Urothelium cell line (cell line): Measurements from ENCODE around the gene DNAH1.
"Not testable (repeated sequence)": the region's sequence is repeated elsewhere in the genome, so short reads cannot be mapped to it uniquely, and the experiment has no call there.

Experiments
- DNase-seq: peaks from one replicate; pipeline ENCODE4 v3.0.0; 2011; ENCODE audit warnings: low spot score, mixed read lengths
- FAIRE-seq: peaks from 2 replicates; lab custom pipeline; 2011; peaks lifted over from hg19 to GRCh38; lab: Jason Lieb, UNC

Gene DNAH1

DNA sequence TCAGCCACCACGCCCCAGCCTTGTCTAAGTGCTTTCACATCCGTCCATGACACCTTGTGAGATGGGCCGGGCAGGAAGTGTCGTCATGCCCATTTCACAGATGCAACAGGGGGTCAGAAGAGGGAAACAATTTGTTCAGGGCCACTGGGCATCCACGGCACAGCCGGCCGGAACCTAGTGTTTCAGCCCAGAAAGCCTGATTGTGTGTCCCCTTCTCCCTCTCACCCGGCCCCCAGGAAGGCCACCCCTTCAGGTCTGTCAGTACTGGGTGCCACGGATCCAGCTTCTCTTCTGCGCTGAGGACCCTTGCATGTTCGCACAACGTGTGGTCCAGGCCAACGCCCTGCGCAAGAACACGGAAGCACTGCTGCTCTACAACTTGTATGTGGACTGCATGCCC, 15.8 kb downstream of the DNAH1 start:
- DNase-seq (no peak), FAIRE-seq (no peak)

DNA sequence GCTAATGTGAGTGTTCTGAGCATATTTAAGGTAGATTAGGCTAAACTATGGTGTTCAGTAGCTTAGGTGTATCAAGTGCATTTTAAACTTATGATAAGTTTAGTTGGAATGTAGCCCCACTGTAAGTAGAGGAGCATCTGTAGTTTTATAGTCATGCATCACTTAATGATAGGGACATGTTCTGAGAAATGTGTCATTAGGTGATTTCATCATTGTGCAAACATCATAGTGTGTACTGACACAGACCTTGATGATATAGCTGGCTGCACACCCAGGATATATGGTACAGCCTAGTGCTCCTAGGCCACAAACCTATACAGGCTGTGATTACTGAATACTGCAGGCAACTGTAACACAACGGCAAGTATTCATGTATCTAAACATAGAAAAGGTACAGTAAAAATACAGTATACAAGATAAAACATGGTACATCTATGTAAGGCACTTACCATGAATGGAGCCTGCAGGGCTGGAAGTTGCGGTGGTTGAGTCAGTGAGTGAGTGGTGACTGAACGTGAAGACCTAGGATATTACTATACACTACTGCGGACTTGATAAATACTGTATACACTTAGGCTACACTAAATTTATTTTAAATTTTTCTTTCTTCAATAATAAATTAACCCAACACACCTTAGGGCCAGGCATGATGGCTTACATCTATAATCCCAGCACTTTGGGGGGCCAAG, 17.9 kb downstream of the DNAH1 start:
- DNase-seq: no peak
- no peak for FAIRE-seq

DNA sequence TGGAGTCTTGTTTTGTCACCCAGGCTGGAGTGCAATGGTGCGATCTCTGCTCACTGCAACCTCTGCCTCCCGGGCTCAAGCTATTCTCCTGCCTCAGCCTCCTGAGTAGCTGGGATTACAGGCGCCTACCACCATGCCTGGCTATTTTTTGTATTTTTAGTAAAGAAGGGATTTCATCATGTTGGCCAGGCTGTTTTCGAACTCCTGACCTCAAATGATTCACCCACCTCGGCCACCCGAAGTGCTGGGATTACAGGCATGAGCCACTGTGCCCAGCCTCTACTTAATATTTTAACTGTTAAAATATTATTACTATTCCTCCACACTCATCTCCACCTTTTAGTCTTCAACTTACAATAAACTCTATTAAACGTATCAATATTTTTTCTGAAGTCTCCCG, 22.0 kb downstream of the DNAH1 start:
- not testable (repeated sequence) for FAIRE-seq, DNase-seq

DNA sequence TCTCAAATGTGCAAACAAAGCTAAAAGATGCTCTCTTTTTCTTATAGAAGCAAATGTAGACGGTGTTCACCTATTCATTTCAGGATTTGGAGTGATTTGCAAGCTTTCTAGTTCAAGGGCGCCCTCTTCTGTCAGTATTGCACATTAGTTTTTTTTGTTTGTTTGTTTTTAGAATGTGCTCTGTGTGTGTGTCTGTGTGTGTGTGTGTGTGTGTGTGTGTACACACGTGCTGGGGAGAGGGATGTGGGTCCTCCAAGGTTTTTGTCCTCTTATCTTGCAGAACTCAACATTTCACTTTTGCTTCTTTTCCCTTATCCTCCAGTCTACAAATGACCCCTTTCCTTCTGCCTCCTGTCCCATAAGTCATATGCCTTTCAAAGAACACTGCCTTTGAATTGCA, 23.5 kb downstream of the DNAH1 start:
- DNase-seq: peak; percentile 42
- no peak for FAIRE-seq

DNA sequence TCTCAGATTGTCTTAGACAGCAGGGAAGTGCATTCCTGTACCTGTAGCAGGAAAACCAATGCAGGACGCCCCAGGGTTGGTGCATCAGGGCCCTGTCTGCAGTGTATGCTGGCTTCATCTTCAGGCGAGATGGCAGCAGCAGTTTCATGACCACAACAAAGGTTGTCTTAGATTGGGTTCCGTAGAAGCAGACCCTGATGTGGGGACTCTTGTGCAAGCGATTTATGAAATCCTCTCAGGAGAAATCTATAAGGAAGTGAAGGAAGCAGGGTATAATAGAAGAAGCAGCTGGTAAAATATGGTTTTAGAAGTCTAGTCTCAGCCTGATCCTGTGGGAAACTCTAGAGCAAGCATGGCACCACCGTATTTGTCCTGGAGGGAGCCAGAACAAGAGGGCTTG, 25.0 kb downstream of the DNAH1 start:
- DNase-seq: no peak
- no peak for FAIRE-seq

DNA sequence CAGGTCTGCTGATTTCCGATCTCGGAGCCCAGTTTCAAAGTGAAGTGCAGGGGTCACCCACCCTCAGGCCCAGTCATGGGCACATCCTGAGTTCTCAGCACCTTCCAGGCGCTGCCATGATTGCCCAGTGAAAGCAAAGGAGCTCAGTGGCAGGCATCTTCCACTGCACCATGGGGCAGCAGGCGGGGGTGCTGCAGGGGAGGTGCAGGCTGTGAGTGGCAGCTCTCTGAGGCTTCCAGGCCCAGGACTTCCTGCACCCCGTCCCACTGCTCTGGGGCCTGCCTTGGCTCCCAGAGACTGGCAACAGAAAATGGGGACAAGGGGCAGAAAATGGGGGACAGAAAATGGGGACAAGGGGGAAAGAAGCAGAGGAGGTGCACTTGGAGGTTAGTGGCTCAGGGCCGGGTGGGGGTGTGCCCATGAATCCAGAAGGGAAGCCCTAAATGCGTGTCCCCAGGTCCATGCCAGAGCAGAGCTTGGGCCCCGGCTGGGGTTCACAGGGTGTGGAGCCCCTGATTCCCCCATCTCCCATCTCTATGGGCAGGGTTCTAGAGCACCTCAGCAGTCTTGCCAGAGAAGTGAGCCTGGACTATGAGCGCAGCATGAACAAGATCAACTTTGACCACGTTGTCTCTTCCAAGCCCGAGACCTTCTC, 28.0 kb downstream of the DNAH1 start:
- DNase-seq (no peak), FAIRE-seq (no peak)

DNA sequence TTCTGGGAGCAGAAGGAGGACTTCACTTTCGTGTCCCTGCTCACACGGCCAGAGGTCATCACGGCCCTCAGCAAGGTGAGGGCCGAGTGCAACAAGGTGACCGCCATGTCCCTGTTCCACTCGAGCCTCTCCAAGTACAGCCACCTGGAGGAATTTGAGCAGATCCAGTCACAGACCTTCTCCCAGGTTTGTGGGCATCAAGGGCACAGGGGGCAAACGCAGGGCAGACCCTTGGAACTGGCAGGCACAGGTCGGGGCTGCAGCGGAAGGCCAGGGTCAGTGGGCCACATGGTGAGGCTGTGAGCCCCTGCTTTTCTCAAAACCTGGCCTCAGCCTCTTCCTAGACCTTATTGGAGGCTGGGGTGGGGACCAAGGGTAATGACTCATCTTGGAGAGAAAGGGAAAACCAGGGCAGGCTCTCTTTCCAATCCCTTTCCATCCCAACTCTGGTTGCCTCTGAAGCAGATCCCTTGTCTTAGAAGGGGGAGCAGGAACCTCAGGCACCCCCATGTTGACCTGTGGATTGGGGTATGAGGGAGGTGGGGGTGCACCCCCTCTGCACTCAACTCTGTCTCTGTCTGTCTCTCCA, 29.5 kb downstream of the DNAH1 start:
- DNase-seq: no peak
- FAIRE-seq: no peak

DNA sequence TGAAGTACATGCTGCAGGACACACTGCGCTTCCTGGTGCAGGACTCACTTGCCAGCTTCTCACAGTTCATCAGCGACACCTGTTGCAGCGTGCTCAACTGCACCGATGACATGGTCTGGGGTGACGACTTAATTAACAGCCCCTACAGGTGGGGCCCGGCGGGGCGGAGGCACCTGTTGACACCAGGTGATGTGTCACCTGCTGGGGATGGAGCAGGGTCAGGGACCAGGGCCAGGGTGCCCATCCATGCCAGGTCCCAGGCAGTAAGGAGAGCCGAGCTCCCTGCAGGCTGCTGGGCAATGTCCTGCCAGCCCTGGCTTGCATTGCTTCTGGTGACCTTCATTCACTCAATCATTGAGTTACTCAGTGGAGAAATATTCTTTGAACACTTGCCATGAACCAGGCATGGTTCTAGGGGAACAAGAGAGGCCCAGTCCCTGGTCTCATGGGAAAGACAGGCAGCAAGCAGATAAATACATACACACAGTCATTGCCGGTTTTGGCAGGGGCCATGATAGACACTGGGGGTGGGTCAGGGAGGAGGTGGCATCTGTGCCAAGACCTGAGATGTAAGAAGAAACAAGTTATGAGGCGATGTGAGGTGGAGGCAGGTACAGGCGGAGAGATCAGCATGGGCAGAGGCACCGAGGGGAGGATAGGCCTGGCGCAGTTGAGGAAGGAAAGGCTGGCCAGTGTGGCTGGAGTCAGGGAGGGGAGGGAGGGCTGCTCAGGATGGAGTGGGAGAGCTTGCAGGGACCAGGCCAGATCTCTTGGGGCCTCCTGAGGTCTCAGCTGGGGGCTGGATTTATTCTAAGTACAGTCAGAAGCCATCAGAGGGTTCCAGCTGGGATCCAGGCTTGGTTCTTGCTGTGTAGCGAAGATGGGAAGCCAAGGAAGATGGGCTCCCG, 30.8 kb downstream of the DNAH1 start:
- FAIRE-seq (no peak), DNase-seq (no peak)

DNA sequence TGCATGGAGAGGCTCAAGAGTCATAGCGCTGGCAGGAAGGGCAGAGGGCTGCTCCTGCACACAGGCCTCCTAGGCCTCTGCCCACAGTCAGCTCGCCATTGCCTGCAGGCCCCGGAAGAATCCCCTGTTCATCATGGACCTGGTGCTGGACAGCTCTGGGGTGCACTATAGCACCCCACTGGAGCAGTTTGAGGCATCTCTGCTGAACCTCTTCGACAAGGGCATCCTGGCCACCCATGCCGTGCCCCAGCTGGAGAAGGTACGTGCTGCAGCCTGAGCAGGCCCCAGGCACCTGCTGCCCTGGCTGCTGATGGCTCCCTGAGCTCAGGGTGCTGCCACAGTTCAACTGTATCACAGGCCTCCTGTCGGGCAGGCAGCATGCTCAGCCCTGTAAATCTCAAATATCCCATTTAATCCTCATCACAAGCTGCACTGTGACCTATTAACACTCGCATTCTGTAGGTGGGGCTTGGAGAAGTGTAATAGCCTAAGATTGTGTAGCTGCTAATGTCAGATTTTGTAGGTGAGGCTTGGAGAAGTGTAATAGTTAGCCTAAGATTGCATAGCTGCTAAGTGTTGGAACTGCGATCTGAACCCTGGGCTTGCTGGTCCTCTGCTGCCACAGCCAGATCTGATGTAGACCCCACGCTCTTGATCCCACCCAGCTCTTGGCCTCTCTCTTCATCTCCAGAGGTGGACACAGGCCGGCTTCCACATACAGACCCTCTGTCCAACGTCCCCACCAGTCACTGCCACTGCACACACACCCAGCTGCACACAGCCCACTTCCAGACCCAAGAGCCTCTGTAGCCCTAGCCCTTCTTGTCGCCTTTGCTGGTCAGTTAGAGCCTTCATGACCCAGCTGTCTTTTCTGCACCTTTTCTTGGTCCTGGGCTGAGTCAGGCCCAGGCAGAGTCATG, 31.9 kb downstream of the DNAH1 start:
- DNase-seq (no peak), FAIRE-seq (no peak)

DNA sequence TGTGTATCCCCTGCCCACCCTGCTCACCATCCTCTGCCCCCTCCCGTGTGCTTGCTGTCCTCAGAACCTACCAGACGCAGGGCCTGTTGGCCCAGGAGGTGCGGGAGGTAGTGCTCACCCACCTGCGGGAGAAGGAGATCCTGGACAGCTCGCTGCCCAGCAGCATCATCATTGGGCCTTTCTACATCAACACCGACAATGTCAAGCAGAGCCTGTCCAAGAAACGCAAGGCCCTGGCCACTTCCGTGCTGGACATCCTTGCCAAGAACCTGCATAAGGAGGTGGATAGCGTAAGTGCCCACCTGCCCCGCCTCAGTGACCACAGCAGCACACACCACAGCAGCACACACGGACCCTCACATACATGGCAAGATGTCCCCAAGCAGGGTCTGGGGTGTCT, 33.0 kb downstream of the DNAH1 start:
- FAIRE-seq (no peak), DNase-seq (no peak)

DNA sequence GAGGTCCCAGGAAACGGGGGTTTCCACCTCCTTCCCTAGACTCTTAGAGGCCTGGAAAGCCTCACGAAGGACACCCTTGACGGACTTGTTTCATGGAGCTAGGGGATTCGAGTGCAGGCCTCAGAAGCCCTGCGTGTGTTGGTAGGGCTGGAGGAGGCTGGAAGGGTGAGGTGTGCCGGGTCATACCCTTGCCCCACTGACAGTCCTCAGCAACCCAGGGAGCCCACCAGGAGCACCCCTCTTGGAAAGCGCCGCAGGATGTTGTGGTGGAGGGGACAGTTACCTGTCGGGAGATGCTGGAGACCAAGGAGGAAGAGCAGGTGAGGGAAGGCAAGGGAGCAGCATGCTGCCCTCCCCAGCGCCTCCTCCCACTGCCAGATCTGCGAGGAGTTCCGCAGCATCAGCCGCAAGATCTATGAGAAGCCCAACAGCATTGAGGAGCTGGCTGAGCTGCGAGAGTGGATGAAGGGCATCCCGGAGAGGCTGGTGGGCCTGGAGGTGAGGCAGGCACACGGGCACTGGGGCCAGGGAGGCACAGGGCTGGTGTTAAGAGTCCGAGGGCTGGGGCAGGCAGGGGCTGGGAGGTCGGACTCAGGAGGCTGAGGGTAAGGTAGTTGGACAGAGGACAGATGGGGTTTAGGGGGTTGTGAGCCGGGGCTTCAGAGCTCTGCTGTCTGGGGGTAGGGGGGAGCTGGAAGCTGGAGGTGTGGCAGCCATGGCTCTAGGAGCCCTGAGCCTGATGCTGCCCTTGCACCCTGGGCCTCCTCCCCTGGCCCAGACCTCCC, 33.7 kb downstream of the DNAH1 start:
- no peak for FAIRE-seq
- DNase-seq: no peak

DNA sequence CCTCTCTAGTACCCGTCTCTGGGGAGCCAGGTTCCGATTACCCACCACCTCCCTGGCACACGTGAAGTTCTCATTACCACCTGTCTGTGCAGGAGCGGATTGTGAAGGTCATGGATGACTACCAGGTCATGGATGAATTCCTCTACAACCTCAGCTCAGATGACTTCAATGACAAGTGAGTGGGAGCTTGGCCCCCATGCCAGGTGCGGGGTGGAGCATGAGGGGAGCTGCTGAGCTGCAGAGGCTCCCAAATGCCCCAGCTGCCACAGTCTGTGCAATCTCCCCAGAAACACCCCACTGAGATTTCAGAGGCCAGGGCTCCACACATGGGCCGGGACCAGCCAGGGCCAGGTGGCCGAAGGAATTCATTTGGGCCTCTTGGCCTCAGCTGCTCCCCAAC, 34.3 kb downstream of the DNAH1 start:
- no peak for FAIRE-seq
- no peak for DNase-seq

DNA sequence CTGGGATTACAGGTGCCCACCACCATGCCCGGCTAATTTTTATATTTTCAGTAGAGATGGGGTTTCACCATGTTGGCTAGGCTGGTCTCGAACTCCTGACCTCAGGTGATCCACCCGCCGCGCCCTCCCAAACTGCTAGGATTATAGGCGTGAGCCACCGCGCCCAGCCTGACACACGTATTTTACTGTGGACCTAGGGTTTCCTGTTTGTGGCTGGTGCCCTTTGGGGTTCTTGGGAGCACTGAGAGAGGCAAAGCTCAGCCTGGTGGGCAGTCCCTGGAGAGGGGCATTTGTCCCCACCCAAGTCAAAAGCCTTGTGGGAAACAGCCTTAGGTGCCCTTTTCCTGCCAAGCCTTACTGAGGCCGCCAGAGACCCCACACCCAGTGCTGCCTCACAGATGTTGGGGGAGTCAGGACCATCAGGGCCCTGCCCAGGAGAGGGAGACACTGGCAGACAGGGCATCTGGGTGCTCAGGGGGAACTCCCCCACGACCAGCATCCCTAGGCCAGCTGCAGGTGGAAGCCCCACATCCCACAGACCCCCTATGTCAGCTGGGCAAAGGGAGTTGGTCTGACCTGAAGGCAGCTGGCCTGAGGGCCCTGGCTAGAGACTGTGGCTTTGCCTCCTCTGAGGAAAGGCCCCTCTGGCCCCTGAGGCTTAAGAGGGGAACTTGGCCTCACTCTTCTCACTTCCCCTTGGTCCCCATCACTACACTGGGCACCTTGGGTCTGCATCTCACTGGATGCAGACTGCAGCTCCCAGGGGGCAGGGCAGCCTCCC, 35.1 kb downstream of the DNAH1 start:
- FAIRE-seq (no peak), DNase-seq (no peak)

DNA sequence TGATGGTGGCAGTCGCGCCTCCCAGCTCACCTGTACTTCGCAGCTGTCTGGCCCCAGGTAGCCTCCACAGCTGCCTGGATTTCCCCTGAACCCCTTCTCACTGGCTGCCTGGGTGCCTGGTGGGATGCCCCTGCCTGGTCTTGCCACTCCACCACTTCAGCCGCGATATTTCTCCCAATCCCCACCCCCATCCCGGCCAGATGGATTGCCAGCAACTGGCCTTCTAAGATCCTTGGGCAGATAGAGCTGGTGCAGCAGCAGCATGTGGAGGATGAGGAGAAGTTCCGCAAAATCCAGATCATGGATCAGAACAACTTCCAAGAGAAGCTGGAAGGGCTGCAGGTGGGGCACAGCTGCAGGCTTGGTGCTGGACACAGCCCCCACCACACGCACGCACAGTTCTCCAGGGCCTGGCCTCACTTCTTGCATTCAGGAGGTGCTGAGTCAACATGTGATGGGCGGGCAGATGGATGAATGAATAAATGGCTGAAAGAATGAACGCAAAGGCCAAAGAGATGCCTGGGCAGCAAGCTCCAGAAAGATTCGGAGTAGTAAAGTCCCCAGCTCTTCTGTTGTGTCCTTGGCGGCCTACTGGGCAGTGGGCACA, 35.7 kb downstream of the DNAH1 start:
- DNase-seq: no peak
- no peak for FAIRE-seq

DNA sequence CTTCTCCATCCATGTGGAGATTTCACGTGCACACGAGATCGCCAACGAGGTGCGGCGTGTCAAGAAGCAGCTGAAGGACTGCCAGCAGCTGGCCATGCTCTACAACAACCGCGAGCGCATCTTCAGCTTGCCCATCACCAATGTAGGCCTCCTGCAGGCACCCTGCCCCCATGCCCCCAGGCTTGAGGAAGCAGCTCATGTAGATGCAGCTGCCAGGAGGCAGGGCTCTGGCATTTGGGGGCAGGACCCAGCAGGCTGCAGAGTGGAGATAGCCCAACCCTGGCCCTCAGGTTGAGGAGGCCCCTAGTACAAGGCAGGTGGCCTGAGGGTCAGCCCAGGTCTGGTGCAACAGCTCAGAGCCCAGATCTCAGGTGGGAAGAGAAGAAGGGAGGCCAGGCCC, 36.4 kb downstream of the DNAH1 start:
- DNase-seq (no peak), FAIRE-seq (no peak)

DNA sequence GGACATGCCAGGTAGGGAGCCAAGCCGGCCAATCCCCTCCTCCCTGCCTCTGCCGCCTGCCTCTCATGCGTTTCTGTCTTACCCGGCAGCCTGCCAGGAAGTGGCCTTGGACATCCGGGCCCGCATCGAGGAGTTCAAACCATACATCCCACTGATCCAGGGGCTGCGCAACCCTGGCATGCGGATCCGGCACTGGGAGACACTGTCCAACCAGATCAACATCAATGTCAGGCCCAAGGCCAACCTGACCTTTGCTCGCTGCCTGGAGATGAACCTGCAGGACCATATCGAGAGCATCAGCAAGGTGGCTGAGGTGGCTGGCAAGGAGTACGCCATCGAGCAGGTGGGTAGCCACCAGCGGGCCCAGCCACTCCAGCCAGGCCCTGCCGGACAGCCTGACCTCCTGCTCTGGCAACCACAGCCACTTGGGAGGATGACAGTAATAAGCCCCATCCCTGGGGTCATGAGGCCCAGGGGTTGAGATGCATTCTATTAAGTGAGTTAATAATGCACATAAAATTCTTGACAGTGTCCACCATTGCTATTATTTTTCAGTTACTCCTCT, 37.3 kb downstream of the DNAH1 start:
- FAIRE-seq (no peak), DNase-seq (no peak)

DNA sequence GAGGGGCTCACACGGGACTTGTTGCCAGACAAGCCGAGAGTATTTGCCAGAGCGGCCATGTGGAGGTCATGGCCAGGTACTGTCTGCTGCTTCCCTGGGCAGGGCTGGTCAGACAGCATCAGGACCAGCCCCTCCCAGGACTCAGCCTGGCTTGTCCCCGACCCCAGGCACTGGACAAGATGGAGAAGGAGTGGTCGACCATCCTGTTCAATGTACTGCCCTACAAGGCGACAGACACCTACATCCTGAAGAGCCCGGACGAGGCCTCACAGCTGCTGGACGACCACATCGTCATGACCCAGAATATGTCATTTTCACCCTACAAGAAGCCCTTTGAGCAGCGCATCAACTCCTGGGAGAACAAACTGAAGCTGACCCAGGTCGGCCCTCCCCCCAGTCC, 38.6 kb downstream of the DNAH1 start:
- no peak for FAIRE-seq
- DNase-seq: no peak

DNA sequence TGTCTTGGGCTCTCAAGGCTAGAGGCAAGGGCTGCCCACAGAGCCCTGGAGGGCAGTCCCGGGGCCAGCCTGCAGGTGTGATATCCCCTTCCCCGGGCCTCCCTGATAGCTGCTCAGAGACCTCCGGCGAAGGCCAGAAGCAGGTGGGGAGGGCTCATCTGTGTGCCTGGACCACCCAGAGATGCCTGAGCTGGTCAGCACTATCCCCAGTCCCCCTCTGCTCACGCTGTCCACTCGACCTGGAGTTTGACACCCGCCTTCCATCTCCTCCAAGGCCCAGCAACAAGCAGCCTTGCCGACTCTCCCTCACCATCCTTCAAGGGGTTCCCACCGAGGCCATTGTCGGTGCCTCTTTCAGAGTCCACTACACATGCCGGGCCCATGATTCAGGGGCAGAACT, 39.4 kb downstream of the DNAH1 start:
- DNase-seq (no peak), FAIRE-seq (no peak)
